ENCODE data around the gene NADSYN1. TPM values are rescaled to one million over a fixed set of nuclear protein-coding genes. Genes with fewer than 3 reads are reported as not detected.

The NADSYN1 gene
- total and polyA plus RNA-seq, 2 of the 13 experiments (the other 11 are each of a cell fraction or from before 2014, with no cell fraction given): 35.7 to 51.5 TPM

- in situ Hi-C loops (cut with HindIII; ENCODE audit: extremely low pct_ligation_motif_present, low pct_unique_long_range_greater_than_20kb): no loop called here
- Histone ChIP-seq H3K9ac (ENCODE audit: insufficient read depth, low read depth, low read length) (no peak overlapping the region), H3K36me3 (replicated peaks in 1 of 2; ENCODE audit: control insufficient read depth in 1 of 2, insufficient read depth in 2 of 2, low read length in 2 of 2) (peaks cover 25 to 48% of the 10 kb centered on the region in 2 experiments; a peak in 4 of 5 replicates), H3K9me3 (ENCODE audit: low read length) (peaks cover 4% of the 10 kb centered on the region; the same call in 1 of the 2 replicates), H3K27me3 (ENCODE audit: control insufficient read depth in 1 of 2, insufficient read depth in 2 of 2, low read length in 2 of 2) (no peaks in the 10 kb centered on the region), H3K4me2 (ENCODE audit: low read depth, low read length) (no peak overlapping the region), H3K27ac (ENCODE audit: extremely low read length, insufficient read depth, low read length) (no peak overlapping the region), H4K20me1 (ENCODE audit: insufficient read depth, low read length) (no peaks in the 10 kb centered on the region), H3K4me1 (ENCODE audit: insufficient read depth, low read length) (no peaks in the 10 kb centered on the region), H2AFZ (ENCODE audit: low read length) (no peak overlapping the region), H3K4me3 (replicated peaks in 1 of 3; ENCODE audit: insufficient read depth in 1 of 3, low read depth in 2 of 3, low read length in 3 of 3) (no peak overlapping the region), H3K79me2 (ENCODE audit: insufficient read depth, low read length) (no peaks in the 10 kb centered on the region)
- CTCF ChIA-PET (ENCODE audit: low intra/inter-chr PET ratio, low total read pairs): no interaction called here
- DNase-seq (ENCODE audit: low spot score) (no peak), ATAC-seq (no peak), FAIRE-seq (no peak)
- 97% methylated on average over 10 of the region's 10 CpGs for WGBS (ENCODE audit: low lambda C conversion rate)
- no TSS peak for BruUV-seq (replicated peaks)
- POLR2A ChIA-PET: no interaction called here
- intact Hi-C loops (cut with micrococcal nuclease; ENCODE audit: unreplicated experiment): no loop called here
- TF ChIP-seq ZNF83 (CRISPR knock-in tag; IDR thresholded peaks at IDR 0.05; ENCODE audit: borderline replicate concordance): no peak
- TF ChIP-seq ZNF558 (CRISPR knock-in tag; IDR thresholded peaks at IDR 0.05; ENCODE audit: borderline replicate concordance): no peak
- TF ChIP-seq ZNF678 (CRISPR knock-in tag; IDR thresholded peaks at IDR 0.05): no peak
- no peak for TF ChIP-seq GRHL1 (CRISPR knock-in tag; conservative IDR thresholded peaks at IDR 0.05)
- TF ChIP-seq ZNF407 (CRISPR knock-in tag; IDR thresholded peaks at IDR 0.05; ENCODE audit: not compliant biosample characterization): no peak
- TF ChIP-seq ZNF891 (CRISPR knock-in tag; IDR thresholded peaks at IDR 0.05): no peak
- TF ChIP-seq ZNF276 (CRISPR knock-in tag; IDR thresholded peaks at IDR 0.05; ENCODE audit: low read depth): no peak
- TF ChIP-seq SETDB1 (CRISPR knock-in tag; IDR thresholded peaks at IDR 0.05; ENCODE audit: borderline replicate concordance): no peak
- no peak for TF ChIP-seq ZNF883 (CRISPR knock-in tag; IDR thresholded peaks at IDR 0.05; ENCODE audit: not compliant biosample characterization)
- TF ChIP-seq MTA3 (CRISPR knock-in tag; IDR thresholded peaks at IDR 0.05): no peak
- TF ChIP-seq HMG20B (CRISPR knock-in tag; conservative IDR thresholded peaks at IDR 0.05): no peak
Observed at GRCh38 chr11:71472357-71472885, 19.4 kb downstream of the NADSYN1 start.
